Measurements from ENCODE around the gene METTL15. TPM values are rescaled to one million over a fixed set of nuclear protein-coding genes. Genes with fewer than 3 reads are reported as not detected.
"Not testable (repeated sequence)": the region's sequence is repeated elsewhere in the genome, so short reads cannot be mapped to it uniquely, and the experiment has no call there.

The METTL15 gene
- total RNA-seq, 1 experiment from 2014 or later, result 18.4 TPM

DNA sequence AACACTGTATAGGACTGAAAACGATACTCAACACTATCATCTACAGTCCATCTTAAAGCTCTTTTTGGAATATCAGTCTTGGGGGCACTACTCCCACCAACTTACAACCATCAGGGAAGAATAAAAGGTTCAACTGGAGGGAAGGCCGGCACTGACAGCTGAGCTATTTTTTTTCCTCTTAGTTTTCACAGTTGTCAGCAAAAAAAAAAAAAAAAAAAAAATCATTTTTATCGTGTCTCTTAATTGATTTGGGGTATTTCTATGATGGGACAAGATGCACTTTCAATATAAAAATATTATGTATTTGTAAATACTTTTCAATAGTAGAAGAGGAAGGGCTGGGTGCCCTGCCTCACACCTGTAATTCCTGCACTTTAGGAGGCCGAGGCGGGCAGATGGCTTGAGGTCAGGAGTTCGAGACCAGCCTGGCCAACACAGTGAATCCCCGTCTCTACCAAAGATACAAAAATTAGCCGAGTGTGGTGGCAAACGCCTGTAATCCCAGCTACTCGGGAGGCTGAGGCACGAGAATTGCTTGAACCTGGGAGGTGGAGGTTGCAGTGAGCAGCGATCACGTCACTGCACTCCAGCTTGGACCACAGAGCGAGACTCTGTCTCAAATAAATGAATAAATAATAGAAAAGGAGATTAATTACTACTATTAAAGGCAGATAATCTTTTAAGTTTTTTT is 1.7 kb upstream of the METTL15 start:
- no peak for DNase-seq (ENCODE audit: low read depth, low spot score)
- in situ Hi-C loops (cut with HindIII; ENCODE audit: low pct_unique_long_range_greater_than_20kb, low sequenced_read_pairs), result no loop called here

DNA sequence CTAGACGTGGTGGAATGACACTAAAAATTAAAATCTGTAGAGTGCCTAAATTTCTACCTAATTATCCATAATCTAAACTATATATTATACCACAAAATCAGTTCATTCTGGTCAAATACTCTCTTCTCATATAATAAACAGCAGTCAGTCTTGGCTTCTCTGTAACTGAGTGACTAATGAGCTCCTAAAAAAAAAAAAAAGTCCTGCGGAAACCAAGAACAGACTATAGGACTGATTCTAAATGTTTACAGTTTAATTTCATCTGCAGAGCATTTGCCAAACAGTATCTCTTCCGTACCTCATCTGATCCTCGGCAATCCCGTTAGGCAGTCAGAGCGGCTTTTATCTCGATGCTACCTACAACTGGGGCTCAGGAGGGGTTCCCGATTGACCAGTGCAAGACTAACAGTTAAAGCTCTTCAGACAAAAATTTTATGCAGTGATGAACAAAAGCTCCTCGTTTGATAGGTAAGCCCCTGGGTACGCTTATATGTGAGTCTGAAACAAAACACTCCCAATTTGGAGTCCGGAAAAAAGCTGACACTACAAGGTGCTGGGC is 918 bp upstream of the METTL15 start:
- DNase-seq (ENCODE audit: low read depth, low spot score), result no peak
- in situ Hi-C loops (cut with HindIII; ENCODE audit: low pct_unique_long_range_greater_than_20kb, low sequenced_read_pairs), result no loop called here

DNA sequence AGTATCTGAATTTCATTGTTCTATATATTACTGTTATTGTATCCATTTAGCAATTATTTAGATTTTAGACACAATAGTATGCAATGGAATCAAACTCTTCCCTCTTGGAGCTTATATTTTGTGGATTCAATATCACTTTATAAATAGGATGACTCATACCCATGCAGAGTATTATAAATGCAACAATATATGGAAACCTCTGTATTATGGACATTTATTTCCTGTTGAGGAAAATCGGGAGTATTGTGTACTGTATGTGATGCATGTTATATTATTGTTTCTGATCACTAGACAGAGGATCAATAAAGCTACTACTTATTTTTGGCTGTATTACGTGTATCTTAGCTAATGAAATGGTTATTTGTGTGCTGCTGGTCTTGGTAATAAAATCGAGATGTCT is 770 bp downstream of the METTL15 start:
- no peak for DNase-seq (ENCODE audit: low read depth, low spot score)
- in situ Hi-C loops (cut with HindIII; ENCODE audit: low pct_unique_long_range_greater_than_20kb, low sequenced_read_pairs), result no loop called here

DNA sequence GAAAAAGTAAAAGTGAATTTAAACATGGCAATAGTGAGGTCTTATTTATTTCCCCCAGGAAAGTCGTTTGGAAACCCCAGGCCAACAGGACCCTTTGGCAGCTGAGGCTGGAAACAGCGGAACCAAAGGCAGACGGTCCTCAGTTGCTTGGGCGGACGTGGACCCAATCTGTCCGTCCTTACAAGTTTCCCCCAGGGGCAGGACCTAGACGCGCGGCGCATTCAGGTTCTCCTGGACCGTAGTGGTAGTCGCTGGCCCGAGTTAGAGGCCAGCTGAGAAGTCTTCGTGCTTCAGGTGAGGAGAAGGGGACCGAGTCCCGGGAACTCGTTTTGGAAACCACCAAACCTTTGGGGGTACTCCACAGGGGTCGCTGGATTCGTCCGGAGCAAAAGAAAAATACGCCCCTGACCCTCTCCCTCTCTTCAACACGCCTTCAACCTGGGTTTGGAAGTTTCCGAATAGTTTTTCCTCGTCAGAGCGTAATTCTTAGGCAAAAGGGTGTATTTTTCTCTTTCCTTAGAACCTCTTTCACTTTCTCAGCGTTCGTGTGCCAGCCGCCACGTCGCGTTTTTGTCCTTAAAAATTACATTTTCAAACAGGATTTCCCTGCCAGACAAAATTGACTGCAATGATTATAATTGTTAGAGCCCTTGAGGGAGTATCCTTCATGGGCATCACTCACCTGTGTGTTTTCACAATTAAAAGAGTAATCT is 2.1 kb downstream of the METTL15 start:
- peak; percentile 80 for DNase-seq (ENCODE audit: low read depth, low spot score)
- in situ Hi-C loops (cut with HindIII; ENCODE audit: low pct_unique_long_range_greater_than_20kb, low sequenced_read_pairs), result no loop called here

DNA sequence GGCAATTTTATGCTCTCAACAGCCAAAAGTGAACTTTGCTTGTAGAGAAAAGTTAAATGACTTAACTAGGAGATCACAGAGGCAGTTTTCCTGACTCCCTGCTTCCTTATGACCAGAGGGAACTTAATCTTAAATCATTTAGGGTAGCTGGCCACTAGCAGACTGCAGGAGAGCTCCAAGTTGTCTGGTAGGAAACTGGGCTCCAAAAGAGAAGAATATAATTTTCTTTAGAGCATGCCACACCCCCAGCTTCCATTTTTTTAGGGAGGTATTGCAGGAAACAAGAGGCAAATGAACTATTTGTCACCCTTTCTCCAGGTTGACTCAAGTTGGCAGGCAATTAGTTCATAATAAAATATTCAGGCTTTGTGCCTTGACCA is 2.6 kb downstream of the METTL15 start:
- no peak for DNase-seq (ENCODE audit: low read depth, low spot score)
- in situ Hi-C loops (cut with HindIII; ENCODE audit: low pct_unique_long_range_greater_than_20kb, low sequenced_read_pairs), result no loop called here

GRCh38 chr11:28114116-28114515 is 5.9 kb downstream of the METTL15 start:
- DNase-seq (ENCODE audit: low read depth, low spot score), result no peak
- in situ Hi-C loops (cut with HindIII; ENCODE audit: low pct_unique_long_range_greater_than_20kb, low sequenced_read_pairs), result no loop called here

DNA sequence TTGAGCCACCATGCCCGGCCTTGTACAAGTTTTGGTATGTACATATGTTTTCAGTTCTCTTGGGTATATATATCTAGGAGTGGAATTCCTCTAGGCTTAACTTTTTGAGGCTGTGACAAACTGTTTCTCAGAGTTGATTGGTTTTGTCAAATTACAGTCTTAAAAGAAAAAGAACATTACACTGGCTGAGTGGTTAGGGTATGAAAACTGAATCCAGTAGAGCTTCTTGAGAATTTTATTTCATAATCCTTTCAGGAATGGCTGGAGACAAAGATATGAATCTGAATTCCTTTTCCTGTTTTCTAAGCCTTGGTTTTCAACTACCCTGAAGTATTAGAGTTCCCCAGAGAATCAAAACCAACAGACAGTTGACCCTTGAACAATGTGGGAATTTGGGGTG is 6.5 kb downstream of the METTL15 start:
- in situ Hi-C loops (cut with HindIII; ENCODE audit: low pct_unique_long_range_greater_than_20kb, low sequenced_read_pairs), result no loop called here
- no peak for DNase-seq (ENCODE audit: low read depth, low spot score)

DNA sequence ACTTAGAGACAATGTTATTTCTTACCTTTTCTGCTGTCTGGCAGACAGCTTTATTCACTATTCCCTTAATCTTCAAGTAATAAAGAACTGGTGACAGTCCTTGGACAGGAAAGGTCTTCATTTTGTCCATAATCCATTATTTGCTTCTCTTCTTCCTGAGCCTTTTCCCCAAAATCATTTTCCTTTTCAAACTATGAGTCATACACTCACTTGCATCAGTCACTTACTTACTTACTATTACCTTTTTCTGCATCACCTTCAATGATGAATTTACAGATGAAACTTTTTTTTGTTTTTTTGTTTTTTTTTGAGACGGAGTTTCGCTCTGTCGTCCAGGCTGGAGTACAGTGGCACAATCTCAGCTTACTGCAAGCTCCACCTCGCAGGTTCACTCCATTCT is 9.5 kb downstream of the METTL15 start:
- DNase-seq (ENCODE audit: low read depth, low spot score), result no peak
- in situ Hi-C loops (cut with HindIII; ENCODE audit: low pct_unique_long_range_greater_than_20kb, low sequenced_read_pairs), result no loop called here

DNA sequence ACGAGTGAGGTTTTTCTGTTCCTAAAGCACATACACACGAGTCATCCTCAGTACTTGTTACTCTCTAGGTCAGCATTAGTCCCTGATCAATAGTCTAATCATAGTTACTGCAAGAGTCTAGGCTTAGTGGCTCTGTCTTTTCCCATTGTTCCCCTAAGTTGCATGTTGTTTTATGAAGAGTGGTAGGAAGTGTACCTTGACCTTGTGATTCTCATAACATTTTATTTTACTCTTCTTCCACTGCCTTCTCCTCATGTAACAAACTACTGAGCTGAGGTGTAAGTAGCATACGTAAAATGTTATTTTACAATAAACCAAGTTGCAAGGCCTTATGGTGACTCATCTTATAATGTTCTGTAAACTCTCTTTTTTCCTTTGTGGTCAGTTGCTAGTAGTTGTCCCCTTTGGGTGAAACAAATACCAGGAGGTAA is 15.0 kb downstream of the METTL15 start:
- in situ Hi-C loops (cut with HindIII; ENCODE audit: low pct_unique_long_range_greater_than_20kb, low sequenced_read_pairs), result no loop called here
- no peak for DNase-seq (ENCODE audit: low read depth, low spot score)

GRCh38 chr11:28132548-28132947 is 24.4 kb downstream of the METTL15 start:
- in situ Hi-C loops (cut with HindIII; ENCODE audit: low pct_unique_long_range_greater_than_20kb, low sequenced_read_pairs), result no loop called here
- no peak for DNase-seq (ENCODE audit: low read depth, low spot score)

GRCh38 chr11:28133146-28133545 is 25.0 kb downstream of the METTL15 start:
- in situ Hi-C loops (cut with HindIII; ENCODE audit: low pct_unique_long_range_greater_than_20kb, low sequenced_read_pairs), result no loop called here
- DNase-seq (ENCODE audit: low read depth, low spot score), result no peak

GRCh38 chr11:28136157-28136556 is 28.0 kb downstream of the METTL15 start:
- DNase-seq (ENCODE audit: low read depth, low spot score); in situ Hi-C loops (cut with HindIII; ENCODE audit: low pct_unique_long_range_greater_than_20kb, low sequenced_read_pairs): not testable (repeated sequence)

DNA sequence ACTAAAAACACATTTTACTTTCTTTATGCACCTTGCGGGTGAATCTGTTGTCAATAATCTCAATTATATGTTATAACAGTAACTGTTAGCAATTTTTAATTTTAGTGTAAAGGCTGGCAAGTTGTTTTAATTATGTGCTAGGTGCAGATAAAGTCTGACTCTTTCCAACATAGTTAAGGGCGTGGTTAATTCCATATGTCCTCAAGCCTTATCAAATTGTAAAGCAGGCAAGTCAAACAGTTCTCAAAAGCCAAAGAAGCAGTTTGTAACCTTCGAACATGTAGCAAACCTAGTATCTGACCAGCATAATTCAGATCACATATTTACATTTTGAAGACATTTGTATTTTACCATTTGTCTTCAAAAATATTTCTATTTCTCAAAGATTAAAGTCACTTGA is 29.2 kb downstream of the METTL15 start:
- in situ Hi-C loops (cut with HindIII; ENCODE audit: low pct_unique_long_range_greater_than_20kb, low sequenced_read_pairs), result no loop called here
- DNase-seq (ENCODE audit: low read depth, low spot score), result no peak

- in situ Hi-C loops (cut with HindIII; ENCODE audit: low pct_unique_long_range_greater_than_20kb, low sequenced_read_pairs), result no loop called here
- no peak for DNase-seq (ENCODE audit: low read depth, low spot score)
These were observed 29.6 kb downstream of the METTL15 start for GRCh38 chr11:28137832-28138231.

GRCh38 chr11:28139841-28140415 is 31.7 kb downstream of the METTL15 start:
- no peak for DNase-seq (ENCODE audit: low read depth, low spot score)
- in situ Hi-C loops (cut with HindIII; ENCODE audit: low pct_unique_long_range_greater_than_20kb, low sequenced_read_pairs), result no loop called here

DNA sequence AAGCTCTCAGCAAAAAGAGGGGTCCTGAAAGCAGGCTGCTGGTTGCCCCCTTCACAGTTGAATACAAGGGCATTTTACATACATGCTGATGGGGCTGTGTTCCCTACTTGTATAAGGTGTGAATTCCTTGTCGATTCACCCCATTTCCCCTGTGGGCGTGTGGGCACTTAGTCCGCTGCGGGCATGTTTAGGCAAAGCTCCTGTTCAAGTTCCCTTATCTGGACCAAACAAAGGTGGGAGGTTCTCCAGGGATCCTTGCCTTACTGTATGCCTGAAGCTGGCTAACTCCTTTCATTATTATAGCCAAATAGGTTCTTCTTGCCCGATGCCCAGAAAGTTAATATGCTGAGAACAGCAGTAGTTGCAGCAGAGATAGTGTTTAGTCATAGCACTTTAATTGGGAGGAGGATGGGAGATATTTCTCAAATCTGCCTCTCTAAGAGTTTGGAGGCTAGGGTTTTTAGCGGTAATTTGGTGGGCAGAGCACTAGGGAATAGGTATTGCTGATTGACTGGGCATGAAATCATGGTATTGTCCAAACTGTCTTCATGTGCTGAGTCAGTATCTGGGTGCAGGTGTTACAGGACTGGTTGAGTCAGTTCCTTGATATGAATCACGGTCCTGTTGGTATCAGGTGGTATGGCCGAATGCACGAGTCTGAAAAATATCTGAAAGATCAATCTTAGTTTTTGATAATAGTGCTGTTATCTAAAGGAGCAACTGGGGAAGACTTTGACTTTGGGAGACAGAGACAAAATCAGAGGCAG is 32.7 kb downstream of the METTL15 start:
- in situ Hi-C loops (cut with HindIII; ENCODE audit: low pct_unique_long_range_greater_than_20kb, low sequenced_read_pairs), result no loop called here
- DNase-seq (ENCODE audit: low read depth, low spot score), result no peak

DNA sequence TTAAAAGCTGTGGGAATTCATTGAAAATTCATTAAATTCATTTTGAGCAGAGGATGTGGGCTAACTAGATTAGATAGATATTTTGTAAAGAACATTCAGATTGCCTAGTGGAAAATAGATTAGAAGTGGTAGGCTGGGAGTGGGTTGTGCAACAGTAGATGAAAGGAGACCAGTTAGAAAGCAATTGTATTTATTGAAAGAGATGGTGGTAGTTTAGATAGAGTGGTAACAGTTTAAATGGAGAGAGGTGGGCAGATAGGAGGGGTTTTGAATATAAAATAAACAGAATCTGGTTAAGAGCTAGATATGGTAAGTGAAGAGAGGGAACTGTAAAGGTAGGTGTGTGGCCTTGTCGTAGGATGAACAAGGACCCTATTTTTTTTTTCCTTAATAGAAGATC is 34.5 kb downstream of the METTL15 start:
- in situ Hi-C loops (cut with HindIII; ENCODE audit: low pct_unique_long_range_greater_than_20kb, low sequenced_read_pairs), result no loop called here
- DNase-seq (ENCODE audit: low read depth, low spot score), result no peak

GRCh38 chr11:28144808-28145207 is 36.6 kb downstream of the METTL15 start:
- in situ Hi-C loops (cut with HindIII; ENCODE audit: low pct_unique_long_range_greater_than_20kb, low sequenced_read_pairs), result no loop called here
- no peak for DNase-seq (ENCODE audit: low read depth, low spot score)
